GM12878 (cell line): ENCODE measurements around the gene TOX2. TPM values are rescaled to one million over a fixed set of nuclear protein-coding genes. Genes with fewer than 3 reads are reported as not detected.

Source experiments
- ATAC-seq: fragments of 200-7000 bp; cut with Tn5 transposase; 3 replicates; pipeline ENCODE4 v1.9.1; 2020; ENCODE audit warnings: mild to moderate bottlenecking, moderate library complexity
- BruUV-seq: library from RNA; stranded (reverse); fragments of 400-500 nt; replicated peaks from 2 replicates; lab custom pipeline; 2021; lab: Mats Ljungman, UMichigan
- CTCF ChIA-PET: fragments of 300-600 bp; sonication (Branson Sonifier 250); formaldehyde crosslinking; extraction: SDS; loops from one replicate; lab custom pipeline; 2021; ENCODE audit warnings: inconsistent platforms; lab: Yijun Ruan, JAX
- POLR2A ChIA-PET: fragments of 350-600 bp; formaldehyde crosslinking; extraction: SDS; loops from one replicate; lab custom pipeline; 2021; ENCODE audit warnings: inconsistent platforms; lab: Charles Lee
- RAD21 ChIA-PET: fragments of 300-600 bp; sonication (Branson Sonifier 250); formaldehyde crosslinking; loops from one replicate; lab custom pipeline; 2023; ENCODE audit warnings: antibody characterized with exemption; ENCODE audit not compliant: unreplicated experiment; lab: Charles Lee
- SMC1A ChIA-PET: fragments of 300-600 bp; sonication (Branson Sonifier 250); formaldehyde crosslinking; loops from one replicate; lab custom pipeline; 2023; ENCODE audit not compliant: unreplicated experiment, uncharacterized antibody; lab: Charles Lee
- DNase-seq: peaks from one replicate; pipeline ENCODE4 v3.0.0-alpha.2; 2011; ENCODE audit warnings: low read depth, low spot score
- FAIRE-seq: peaks from 3 replicates; lab custom pipeline; 2011; peaks lifted over from hg19 to GRCh38; lab: Jason Lieb, UNC
- H2AFZ ChIP-seq: 2 replicates; pipeline ENCODE4 v1.6.0; 2011; ENCODE audit warnings: low read depth, low read length, control low read depth; ENCODE audit not compliant: control insufficient read depth
- H3K27ac ChIP-seq: 2 replicates; pipeline ENCODE4 v1.5.1; 2011; ENCODE audit warnings: control low read depth; ENCODE audit not compliant: control insufficient read depth, insufficient read depth
- H3K27me3 ChIP-seq, 2 experiments: replicated peaks in 1 of 2; 2 replicates each; pipeline versions ENCODE4 v1.6.0 to v1.6.1; 2011; ENCODE audit warnings: low read length in 1 of 2; ENCODE audit not compliant: control insufficient read depth in 2 of 2, insufficient read depth in 2 of 2
- H3K36me3 ChIP-seq, 2 experiments: 2 replicates each; pipeline ENCODE4 v1.5.1; 2011; ENCODE audit warnings: low read length in 1 of 2; ENCODE audit not compliant: control insufficient read depth in 2 of 2, insufficient read depth in 2 of 2
- H3K4me1 ChIP-seq: 2 replicates; pipeline ENCODE4 v1.6.1; 2011; ENCODE audit warnings: mild to moderate bottlenecking, low read length, moderate library complexity, mixed read lengths; ENCODE audit not compliant: control insufficient read depth, insufficient read depth
- H3K4me2 ChIP-seq: 2 replicates; pipeline ENCODE4 v1.6.0; 2011; ENCODE audit warnings: control low read depth; ENCODE audit not compliant: control insufficient read depth, insufficient read depth
- H3K4me3 ChIP-seq: fragments of 200-600 bp; sonication (generic); 2 replicates; pipeline ENCODE4 v1.5.1; 2016
- H3K79me2 ChIP-seq: 2 replicates; pipeline ENCODE4 v1.6.0; 2011; ENCODE audit warnings: low read length; ENCODE audit not compliant: control insufficient read depth, insufficient read depth
- H3K9ac ChIP-seq: 2 replicates; pipeline ENCODE4 v1.8.0; 2011; ENCODE audit warnings: low read length, control low read depth, mixed read lengths; ENCODE audit not compliant: control insufficient read depth, insufficient read depth
- H3K9me3 ChIP-seq: replicated peaks from 3 replicates; pipeline ENCODE4 v1.5.1; 2011; ENCODE audit warnings: mild to moderate bottlenecking, low read length; ENCODE audit not compliant: control insufficient read depth, insufficient read depth
- H4K20me1 ChIP-seq: 2 replicates; pipeline ENCODE4 v1.6.0; 2011; ENCODE audit not compliant: control insufficient read depth, insufficient read depth
- CHD4 ChIP-seq: fragments of 200-600 bp; sonication (generic); IDR thresholded peaks from 2 replicates; pipeline ENCODE4 v1.6.1; 2016; ENCODE audit warnings: mild to moderate bottlenecking
- RAD21 ChIP-seq: IDR thresholded peaks from 2 replicates; pipeline ENCODE4 v1.6.1; 2011; ENCODE audit warnings: mild to moderate bottlenecking, low read depth, low read length, moderate library complexity; ENCODE audit not compliant: insufficient read depth
- RFX5 ChIP-seq: IDR thresholded peaks from 2 replicates; pipeline ENCODE4 v1.6.1; 2011; ENCODE audit warnings: low read depth, low read length, improper control_type of control experiment
- ZBED1 ChIP-seq: IDR thresholded peaks from 2 replicates; pipeline ENCODE4 v1.6.1; 2016; ENCODE audit warnings: borderline replicate concordance
- ZNF24 ChIP-seq: fragments of 450-650 bp; IDR thresholded peaks from 2 replicates; pipeline ENCODE4 v1.6.1; 2017; ENCODE audit warnings: antibody characterized with exemption, mild to moderate bottlenecking
- WGBS: methylation state at CpG from one replicate; pipeline ENCODE4 v1.1.6; 2016; ENCODE audit warnings: low lambda C conversion rate; ENCODE audit not compliant: insufficient replicate concordance, insufficient coverage; ENCODE audit errors: missing lambda C conversion rate; 5-methylcytosine and 5-hydroxymethylcytosine counted together
- in situ Hi-C: fragments of 300-500 bp; cut with MboI; formaldehyde crosslinking; loops from 9 replicates; pipeline ENCODE4 v1.14.3; 2018; ENCODE audit warnings: mixed read lengths
- intact Hi-C: fragments of 100-400 bp; cut with micrococcal nuclease; formaldehyde crosslinking; loops from one replicate; pipeline ENCODE4 v1.14.2; 2022; ENCODE audit not compliant: unreplicated experiment
- polyA plus RNA-seq, 11 experiments: library from polyadenylated mRNA; depleted of rRNA in 4 of 11; unstranded in 6 of 11; stranded (reverse) in 5 of 11; fragments of >200 nt; fragmentation: Nextera tagmentation in 4 of 11; fragmentation: Illumina TruSeq in 1 of 11; extraction: Ambion mirVana in 4 of 11; extraction: Trizol in 1 of 11; gene quantifications; 1 replicate in 1 of 11; 2 replicates in 10 of 11; pipeline versions ENCODE4 v1.2.1 to v1.2.3, GENCODE V29; 2011 to 2016; ENCODE audit warnings: inconsistent platforms in 2 of 11, missing spikeins in 2 of 11, low read depth in 1 of 11
- total RNA-seq, 4 experiments: library from RNA; depleted of rRNA in 3 of 4; stranded (reverse); fragments of >200 nt in 3 of 4; fragmentation: Illumina TruSeq in 1 of 4; extraction: Trizol in 1 of 4; gene quantifications; 2 replicates each; pipeline versions ENCODE4 v1.2.1 to v1.2.3, GENCODE V29; 2013 to 2021
- TF ChIP-seq, protein P1 (sequence below): fragments of 450-650 bp; IDR thresholded peaks from 2 replicates; pipeline ENCODE4 v1.6.1; 2017; ENCODE audit warnings: mild to moderate bottlenecking, moderate library complexity
- TF ChIP-seq, protein P2 (sequence below): fragments of 450-650 bp; IDR thresholded peaks from 2 replicates; pipeline ENCODE4 v1.6.1; 2017; ENCODE audit warnings: borderline replicate concordance
- TF ChIP-seq, protein P3 (sequence below): fragments of 450-650 bp; IDR thresholded peaks from 2 replicates; pipeline ENCODE4 v1.6.1; 2017; ENCODE audit warnings: mild to moderate bottlenecking

Gene TOX2
- total and polyA plus RNA-seq, 10 of the 15 experiments (the other 5 are each of a cell fraction or from before 2014, with no cell fraction given), result 2.6 to 40.5 (median 7.9) TPM

DNA sequence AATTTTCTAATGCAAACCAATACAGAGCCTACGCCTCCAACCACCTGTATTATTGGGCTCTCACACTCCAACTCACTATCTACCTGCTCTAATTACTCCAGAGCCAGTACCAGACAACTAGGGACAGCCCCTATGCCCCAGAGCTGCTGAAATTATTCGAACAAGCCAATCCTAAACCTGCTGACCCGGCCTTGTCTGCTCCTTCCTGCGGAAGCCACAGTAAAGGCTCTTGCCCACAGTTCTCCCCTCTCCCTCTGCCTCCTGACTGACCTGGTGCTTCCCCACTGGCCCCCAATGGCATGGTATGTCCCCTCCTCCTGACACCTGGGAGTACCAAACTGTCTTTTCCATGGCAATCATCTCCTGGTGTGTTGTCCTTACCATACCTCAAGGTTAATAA lies 4.1 kb upstream of the TOX2 start (continued):
- TF ChIP-seq, protein P1, sequence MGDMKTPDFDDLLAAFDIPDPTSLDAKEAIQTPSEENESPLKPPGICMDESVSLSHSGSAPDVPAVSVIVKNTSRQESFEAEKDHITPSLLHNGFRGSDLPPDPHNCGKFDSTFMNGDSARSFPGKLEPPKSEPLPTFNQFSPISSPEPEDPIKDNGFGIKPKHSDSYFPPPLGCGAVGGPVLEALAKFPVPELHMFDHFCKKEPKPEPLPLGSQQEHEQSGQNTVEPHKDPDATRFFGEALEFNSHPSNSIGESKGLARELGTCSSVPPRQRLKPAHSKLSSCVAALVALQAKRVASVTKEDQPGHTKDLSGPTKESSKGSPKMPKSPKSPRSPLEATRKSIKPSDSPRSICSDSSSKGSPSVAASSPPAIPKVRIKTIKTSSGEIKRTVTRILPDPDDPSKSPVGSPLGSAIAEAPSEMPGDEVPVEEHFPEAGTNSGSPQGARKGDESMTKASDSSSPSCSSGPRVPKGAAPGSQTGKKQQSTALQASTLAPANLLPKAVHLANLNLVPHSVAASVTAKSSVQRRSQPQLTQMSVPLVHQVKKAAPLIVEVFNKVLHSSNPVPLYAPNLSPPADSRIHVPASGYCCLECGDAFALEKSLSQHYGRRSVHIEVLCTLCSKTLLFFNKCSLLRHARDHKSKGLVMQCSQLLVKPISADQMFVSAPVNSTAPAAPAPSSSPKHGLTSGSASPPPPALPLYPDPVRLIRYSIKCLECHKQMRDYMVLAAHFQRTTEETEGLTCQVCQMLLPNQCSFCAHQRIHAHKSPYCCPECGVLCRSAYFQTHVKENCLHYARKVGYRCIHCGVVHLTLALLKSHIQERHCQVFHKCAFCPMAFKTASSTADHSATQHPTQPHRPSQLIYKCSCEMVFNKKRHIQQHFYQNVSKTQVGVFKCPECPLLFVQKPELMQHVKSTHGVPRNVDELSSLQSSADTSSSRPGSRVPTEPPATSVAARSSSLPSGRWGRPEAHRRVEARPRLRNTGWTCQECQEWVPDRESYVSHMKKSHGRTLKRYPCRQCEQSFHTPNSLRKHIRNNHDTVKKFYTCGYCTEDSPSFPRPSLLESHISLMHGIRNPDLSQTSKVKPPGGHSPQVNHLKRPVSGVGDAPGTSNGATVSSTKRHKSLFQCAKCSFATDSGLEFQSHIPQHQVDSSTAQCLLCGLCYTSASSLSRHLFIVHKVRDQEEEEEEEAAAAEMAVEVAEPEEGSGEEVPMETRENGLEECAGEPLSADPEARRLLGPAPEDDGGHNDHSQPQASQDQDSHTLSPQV, result no peak
- no peak for TF ChIP-seq ZNF24
- TF ChIP-seq ZBED1, result no peak
- no peak for TF ChIP-seq RFX5
- TF ChIP-seq, protein P2, sequence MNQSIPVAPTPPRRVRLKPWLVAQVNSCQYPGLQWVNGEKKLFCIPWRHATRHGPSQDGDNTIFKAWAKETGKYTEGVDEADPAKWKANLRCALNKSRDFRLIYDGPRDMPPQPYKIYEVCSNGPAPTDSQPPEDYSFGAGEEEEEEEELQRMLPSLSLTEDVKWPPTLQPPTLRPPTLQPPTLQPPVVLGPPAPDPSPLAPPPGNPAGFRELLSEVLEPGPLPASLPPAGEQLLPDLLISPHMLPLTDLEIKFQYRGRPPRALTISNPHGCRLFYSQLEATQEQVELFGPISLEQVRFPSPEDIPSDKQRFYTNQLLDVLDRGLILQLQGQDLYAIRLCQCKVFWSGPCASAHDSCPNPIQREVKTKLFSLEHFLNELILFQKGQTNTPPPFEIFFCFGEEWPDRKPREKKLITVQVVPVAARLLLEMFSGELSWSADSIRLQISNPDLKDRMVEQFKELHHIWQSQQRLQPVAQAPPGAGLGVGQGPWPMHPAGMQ, result no peak
- no peak for TF ChIP-seq CHD4
- no peak for TF ChIP-seq RAD21

DNA sequence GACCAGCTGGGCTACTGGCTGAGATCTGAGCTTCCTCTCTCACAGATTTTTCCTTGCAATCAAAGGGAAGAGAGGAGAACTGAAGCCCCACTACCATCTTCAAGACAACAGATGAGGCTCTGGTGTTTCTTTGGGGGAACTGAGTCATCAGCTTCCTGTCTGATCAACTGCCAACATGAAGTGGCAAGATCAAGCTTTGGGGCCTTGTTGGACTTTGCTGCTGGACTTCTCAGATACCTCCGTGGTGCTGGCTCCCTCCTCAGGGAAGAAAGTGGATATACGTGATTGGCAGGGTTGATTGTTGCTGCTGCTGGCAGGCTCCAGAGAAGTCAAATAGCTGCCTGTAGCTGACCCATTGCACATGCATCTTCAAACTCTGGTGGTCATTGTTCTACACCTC lies 3.6 kb upstream of the TOX2 start:
- in situ Hi-C loops, result no loop called here

More for the DNA sequence above, 3.6 kb upstream of the TOX2 start:
- Histone ChIP-seq H3K4me2 (no peak overlapping the region), H3K27me3 (peaks cover 0 to 4% of the 10 kb centered on the region in 2 experiments; a peak in 2 of 4 replicates), H3K9ac (no peak overlapping the region), H4K20me1 (no peaks in the 10 kb centered on the region), H3K4me1 (peaks cover 9% of the 10 kb centered on the region), H3K79me2 (no peaks in the 10 kb centered on the region), H3K4me3 (no peak overlapping the region), H3K27ac (no peak overlapping the region), H2AFZ (no peak overlapping the region), H3K9me3 (peaks cover 13% of the 10 kb centered on the region), H3K36me3 (no peaks in the 10 kb centered on the region)
- ATAC-seq (no peak), DNase-seq (no peak), FAIRE-seq (no peak)
- no TSS peak for BruUV-seq
- ChIA-PET CTCF (interaction anchor here (0.9 to 1.3 kb wide), 2 partner anchors 160 to 161 kb away, joined by 3 to 5 read pairs; no protein-coding TSS in a partner anchor), SMC1A (interaction anchor here (0.6 to 2.4 kb wide), 8 partner anchors 10 to 161 kb away, joined by 3 to 8 read pairs (median 3); no protein-coding TSS in a partner anchor), RAD21 (interaction anchor here (1.0 kb wide), 2 partner anchors 15 to 160 kb away, joined by 3 to 4 read pairs; no protein-coding TSS in a partner anchor), POLR2A (interaction anchor here (1.1 kb wide), 1 partner anchor 12 kb away, joined by 6 read pairs; no protein-coding TSS in a partner anchor)
- intact Hi-C loops, result no loop called here
- 46% methylated on average over 2 of the region's 2 CpGs for WGBS
- peak; percentile 40; the same call in 1 of the 2 replicates for TF ChIP-seq RAD21
- TF ChIP-seq, protein P3, sequence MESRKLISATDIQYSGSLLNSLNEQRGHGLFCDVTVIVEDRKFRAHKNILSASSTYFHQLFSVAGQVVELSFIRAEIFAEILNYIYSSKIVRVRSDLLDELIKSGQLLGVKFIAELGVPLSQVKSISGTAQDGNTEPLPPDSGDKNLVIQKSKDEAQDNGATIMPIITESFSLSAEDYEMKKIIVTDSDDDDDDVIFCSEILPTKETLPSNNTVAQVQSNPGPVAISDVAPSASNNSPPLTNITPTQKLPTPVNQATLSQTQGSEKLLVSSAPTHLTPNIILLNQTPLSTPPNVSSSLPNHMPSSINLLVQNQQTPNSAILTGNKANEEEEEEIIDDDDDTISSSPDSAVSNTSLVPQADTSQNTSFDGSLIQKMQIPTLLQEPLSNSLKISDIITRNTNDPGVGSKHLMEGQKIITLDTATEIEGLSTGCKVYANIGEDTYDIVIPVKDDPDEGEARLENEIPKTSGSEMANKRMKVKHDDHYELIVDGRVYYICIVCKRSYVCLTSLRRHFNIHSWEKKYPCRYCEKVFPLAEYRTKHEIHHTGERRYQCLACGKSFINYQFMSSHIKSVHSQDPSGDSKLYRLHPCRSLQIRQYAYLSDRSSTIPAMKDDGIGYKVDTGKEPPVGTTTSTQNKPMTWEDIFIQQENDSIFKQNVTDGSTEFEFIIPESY, result no peak
